Upper lobe of right lung (tissue), 1 donor: ENCODE measurements around the gene TIMM17A. TPM values are rescaled to one million over a fixed set of nuclear protein-coding genes. Genes with fewer than 3 reads are reported as not detected.
A peak's percentile ranks its signal among the peaks of the same experiment; 100 is the strongest.

ENCODE experiments used
- ATAC-seq: fragments of 200-7000 bp; cut with Tn5 transposase; one replicate; pipeline ENCODE4 v1.9.1; 2020; ENCODE audit warnings: mild to moderate bottlenecking, moderate library complexity
- DNase-seq: peaks from one replicate; pipeline ENCODE4 v3.0.0-alpha.2; 2020
- H3K27ac ChIP-seq: fragments of 200-600 bp; one replicate; pipeline ENCODE4 v1.8.0; 2022
- H3K27me3 ChIP-seq: fragments of 200-600 bp; one replicate; pipeline ENCODE4 v1.8.0; 2022; ENCODE audit warnings: mild to moderate bottlenecking
- H3K36me3 ChIP-seq: fragments of 200-600 bp; one replicate; pipeline ENCODE4 v1.8.0; 2022
- H3K4me1 ChIP-seq: fragments of 200-600 bp; one replicate; pipeline ENCODE4 v1.8.0; 2022
- H3K4me3 ChIP-seq: fragments of 200-600 bp; one replicate; pipeline ENCODE4 v1.8.0; 2022; ENCODE audit warnings: mild to moderate bottlenecking
- H3K9me3 ChIP-seq: fragments of 200-600 bp; one replicate; pipeline ENCODE4 v1.8.0; 2022
- CTCF ChIP-seq: fragments of 200-600 bp; IDR thresholded peaks from one replicate; pipeline ENCODE4 v1.8.0; 2022; ENCODE audit warnings: antibody characterized with exemption
- intact Hi-C: fragments of 100-400 bp; cut with DNase I; formaldehyde crosslinking; loops from one replicate; pipeline ENCODE4 v1.11.0; 2022
- total RNA-seq: library from RNA; stranded (reverse); fragmentation: NEBNext Ultra II Directional; extraction: Animal tissue kit (Norgen Biotek cat#: 25700); gene quantifications from one replicate; pipeline ENCODE4 v1.2.1, GENCODE V29; 2021
- donor health status: DM: no; HTN: yes; CAD: no; lungs with severe emphysema.

TIMM17A gene
- total RNA-seq, 1 donor from 2014 or later: 33.9 TPM

- H3K27me3 ChIP-seq: no peaks in the 10 kb centered on the region
- H3K27ac ChIP-seq: peak within 1 kb of the TSS; percentile 80
- ATAC-seq (peak; percentile 83), DNase-seq (peak; percentile 90)
- intact Hi-C loops: loop anchor here (5.0 kb wide), 1 partner anchor 122 kb away; no protein-coding TSS in a partner anchor
- no peaks in the 10 kb centered on the region for H3K9me3 ChIP-seq
- peak within 1 kb of the TSS; percentile 53 for H3K4me3 ChIP-seq
- H3K36me3 ChIP-seq: peaks cover 32% of the 10 kb centered on the region
- H3K4me1 ChIP-seq: no peaks in the 10 kb centered on the region
- no peak for TF ChIP-seq CTCF
Observed at GRCh38 chr1:202010180-202011015, 55.1 kb downstream of the TIMM17A start, which contains the start of gene ELF3. ELF3 (plus strand) TSS chr1:202010587; CDS start chr1:202011137, 550 bp downstream.

GRCh38 chr1:202011994-202012393, 56.7 kb downstream of the TIMM17A start:
- no peak for DNase-seq
- peak overlapping the region; percentile 36 for H3K27ac ChIP-seq
- intact Hi-C loops: loop anchor here (5.0 kb wide), 1 partner anchor 120 kb away; no protein-coding TSS in a partner anchor

GRCh38 chr1:202012544-202013478, 57.5 kb downstream of the TIMM17A start:
- TF ChIP-seq CTCF: no peak
- no peaks in the 10 kb centered on the region for H3K4me1 ChIP-seq
- peak overlapping the region; percentile 36 for H3K27ac ChIP-seq
- peaks cover 19% of the 10 kb centered on the region for H3K36me3 ChIP-seq
- H3K4me3 ChIP-seq: peak overlapping the region; percentile 53
- ATAC-seq (no peak), DNase-seq (no peak)
- no peaks in the 10 kb centered on the region for H3K27me3 ChIP-seq
- no peaks in the 10 kb centered on the region for H3K9me3 ChIP-seq
- intact Hi-C loops: loop anchor here (5.0 kb wide), 1 partner anchor 119 kb away; no protein-coding TSS in a partner anchor

More at GRCh38 chr1:202011994-202012393, 56.7 kb downstream of the TIMM17A start:
- no peak for ATAC-seq
- no peaks in the 10 kb centered on the region for H3K9me3 ChIP-seq
- peaks cover 22% of the 10 kb centered on the region for H3K36me3 ChIP-seq
- no peaks in the 10 kb centered on the region for H3K4me1 ChIP-seq
- no peak for TF ChIP-seq CTCF
- peak overlapping the region; percentile 53 for H3K4me3 ChIP-seq
- no peaks in the 10 kb centered on the region for H3K27me3 ChIP-seq

GRCh38 chr1:202013603-202014002, 58.3 kb downstream of the TIMM17A start:
- no peaks in the 10 kb centered on the region for H3K27me3 ChIP-seq
- intact Hi-C loops: loop anchor here (5.0 kb wide), 1 partner anchor 119 kb away; no protein-coding TSS in a partner anchor

More at GRCh38 chr1:202013603-202014002, 58.3 kb downstream of the TIMM17A start:
- TF ChIP-seq CTCF: no peak
- ATAC-seq (no peak), DNase-seq (no peak)
- H3K9me3 ChIP-seq: no peaks in the 10 kb centered on the region
- H3K27ac ChIP-seq: no peak overlapping the region
- peaks cover 19% of the 10 kb centered on the region for H3K36me3 ChIP-seq
- no peaks in the 10 kb centered on the region for H3K4me1 ChIP-seq
- H3K4me3 ChIP-seq: peak overlapping the region; percentile 53
